Body of pancreas (tissue), 4 donors: Measurements from ENCODE around the gene UBE2E3. TPM values are rescaled to one million over a fixed set of nuclear protein-coding genes. Genes with fewer than 3 reads are reported as not detected.

Experiments
- ATAC-seq: fragments of 150-250 bp; one replicate; pipeline ENCODE4 v1.9.1; 2016
- DNase-seq, 4 donors: peaks; one replicate each; pipeline ENCODE4 v3.0.0-alpha.2; 2019
- H3K27ac ChIP-seq, 4 donors: fragments of 200-600 bp; sonication (generic); 1 replicate in 3 of 4; 2 replicates in 1 of 4; pipeline versions ENCODE4 v1.5.1 to v1.6.1; 2016 to 2019; ENCODE audit warnings: mild to moderate bottlenecking in 1 of 4, mixed read lengths in 1 of 4, moderate library complexity in 1 of 4
- H3K27me3 ChIP-seq, 2 donors: fragments of 200-600 bp; sonication (generic); one replicate each; pipeline ENCODE4 v1.6.0; 2016; ENCODE audit warnings: mild to moderate bottlenecking in 1 of 2
- H3K36me3 ChIP-seq, 2 donors: fragments of 200-600 bp; sonication (generic); replicated peaks in 1 of 2; 2 replicates each; pipeline ENCODE4 v1.5.1; 2016; ENCODE audit warnings: low read depth in 2 of 2; ENCODE audit not compliant: insufficient read depth in 1 of 2
- H3K4me1 ChIP-seq: fragments of 200-600 bp; sonication (generic); one replicate; pipeline ENCODE4 v1.6.0; 2016
- H3K4me3 ChIP-seq, 2 donors: fragments of 200-600 bp; sonication (generic); 1 replicate in 1 of 2; 2 replicates in 1 of 2; pipeline ENCODE4 v1.5.1; 2016 to 2019
- H3K9me3 ChIP-seq, 3 donors: fragments of 200-600 bp; sonication (generic); 1 replicate in 2 of 3; 2 replicates in 1 of 3; pipeline ENCODE4 v1.5.1; 2016
- POLR2A ChIP-seq, 3 donors: fragments of 450-650 bp; IDR thresholded peaks; one replicate each; pipeline ENCODE4 v1.6.1; 2016; ENCODE audit warnings: antibody characterized with exemption in 3 of 3, mild to moderate bottlenecking in 2 of 3
- WGBS, 2 donors: methylation state at CpG; one replicate each; pipeline ENCODE4 v1.1.5; 2017; 5-methylcytosine and 5-hydroxymethylcytosine counted together
- intact Hi-C: fragments of 100-400 bp; cut with DNase I; formaldehyde crosslinking; loops from one replicate; pipeline ENCODE4 v1.15.1; 2023
- total RNA-seq, 2 donors: library from RNA; depleted of rRNA; stranded (reverse); fragments of >200 nt; gene quantifications; one replicate each; pipeline ENCODE4 v1.1.0, GENCODE V29; 2016
- TF ChIP-seq, protein P1 (sequence below), 7 experiments: fragments of 450-650 bp in 4 of 7; fragments of 200-600 bp in 3 of 7; sonication (generic) in 3 of 7; IDR thresholded peaks; one replicate each; pipeline ENCODE4 v1.5.1; 2016 to 2019; ENCODE audit warnings: antibody characterized with exemption in 7 of 7

The UBE2E3 gene
- total RNA-seq, 2 donors from 2014 or later: 30.3 to 38.7 TPM

- no peak overlapping the region for H3K27ac ChIP-seq
- WGBS, 2 donors: 96 to 97% methylated on average over 1 of the region's 1 CpG
- intact Hi-C loops: no loop called here
- peaks cover 4% of the 10 kb centered on the region for H3K4me1 ChIP-seq
- ATAC-seq (no peak), DNase-seq (no peak)
- H3K9me3 ChIP-seq: no peaks in the 10 kb centered on the region
- H3K36me3 ChIP-seq: no peaks in the 10 kb centered on the region
- TF ChIP-seq, protein P1, sequence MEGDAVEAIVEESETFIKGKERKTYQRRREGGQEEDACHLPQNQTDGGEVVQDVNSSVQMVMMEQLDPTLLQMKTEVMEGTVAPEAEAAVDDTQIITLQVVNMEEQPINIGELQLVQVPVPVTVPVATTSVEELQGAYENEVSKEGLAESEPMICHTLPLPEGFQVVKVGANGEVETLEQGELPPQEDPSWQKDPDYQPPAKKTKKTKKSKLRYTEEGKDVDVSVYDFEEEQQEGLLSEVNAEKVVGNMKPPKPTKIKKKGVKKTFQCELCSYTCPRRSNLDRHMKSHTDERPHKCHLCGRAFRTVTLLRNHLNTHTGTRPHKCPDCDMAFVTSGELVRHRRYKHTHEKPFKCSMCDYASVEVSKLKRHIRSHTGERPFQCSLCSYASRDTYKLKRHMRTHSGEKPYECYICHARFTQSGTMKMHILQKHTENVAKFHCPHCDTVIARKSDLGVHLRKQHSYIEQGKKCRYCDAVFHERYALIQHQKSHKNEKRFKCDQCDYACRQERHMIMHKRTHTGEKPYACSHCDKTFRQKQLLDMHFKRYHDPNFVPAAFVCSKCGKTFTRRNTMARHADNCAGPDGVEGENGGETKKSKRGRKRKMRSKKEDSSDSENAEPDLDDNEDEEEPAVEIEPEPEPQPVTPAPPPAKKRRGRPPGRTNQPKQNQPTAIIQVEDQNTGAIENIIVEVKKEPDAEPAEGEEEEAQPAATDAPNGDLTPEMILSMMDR (IDR thresholded peaks at IDR 0.05): no peak
- no peak for TF ChIP-seq POLR2A (IDR thresholded peaks at IDR 0.05)
- no peaks in the 10 kb centered on the region for H3K27me3 ChIP-seq
- H3K4me3 ChIP-seq: no peak overlapping the region
Measured at GRCh38 chr2:180990794-180991193, 10.4 kb downstream of the UBE2E3 start.

- 89 to 95% methylated on average over 3 of the region's 3 CpGs for WGBS, 2 donors
- Histone ChIP-seq H3K36me3 (no peaks in the 10 kb centered on the region), H3K4me1 (no peaks in the 10 kb centered on the region), H3K27ac (no peak overlapping the region), H3K27me3 (no peaks in the 10 kb centered on the region), H3K4me3 (no peak overlapping the region), H3K9me3 (no peaks in the 10 kb centered on the region)
- ATAC-seq: no peak
- intact Hi-C loops: no loop called here
- TF ChIP-seq POLR2A (IDR thresholded peaks at IDR 0.05): no peak
- TF ChIP-seq, protein P1 (IDR thresholded peaks at IDR 0.05): no peak
- DNase-seq: no peak
Measured at GRCh38 chr2:180991361-180991760, 11.0 kb downstream of the UBE2E3 start.

- Histone ChIP-seq H3K9me3 (no peaks in the 10 kb centered on the region), H3K27me3 (no peaks in the 10 kb centered on the region), H3K27ac (no peak overlapping the region), H3K36me3 (no peaks in the 10 kb centered on the region), H3K4me1 (no peaks in the 10 kb centered on the region), H3K4me3 (no peak overlapping the region)
- no peak for TF ChIP-seq POLR2A (IDR thresholded peaks at IDR 0.05)
- TF ChIP-seq, protein P1 (IDR thresholded peaks at IDR 0.05): no peak
- no peak for ATAC-seq
- WGBS, 2 donors: 72 to 75% methylated on average over 4 of the region's 4 CpGs
- intact Hi-C loops: no loop called here
- no peak for DNase-seq
Measured at GRCh38 chr2:180991820-180992219, 11.4 kb downstream of the UBE2E3 start.

- H3K4me1 ChIP-seq: no peaks in the 10 kb centered on the region
Measured at GRCh38 chr2:180992994-180993393, 12.6 kb downstream of the UBE2E3 start.

More at GRCh38 chr2:180992994-180993393, 12.6 kb downstream of the UBE2E3 start:
- no peak overlapping the region for H3K27ac ChIP-seq
- no peaks in the 10 kb centered on the region for H3K27me3 ChIP-seq
- no peak overlapping the region for H3K4me3 ChIP-seq
- no peak for ATAC-seq
- DNase-seq: no peak
- H3K9me3 ChIP-seq: no peaks in the 10 kb centered on the region
- intact Hi-C loops: no loop called here
- no peaks in the 10 kb centered on the region for H3K36me3 ChIP-seq
- 7 to 12% methylated on average over 2 of the region's 2 CpGs for WGBS, 2 donors
- no peak for TF ChIP-seq POLR2A (IDR thresholded peaks at IDR 0.05)
- TF ChIP-seq, protein P1 (IDR thresholded peaks at IDR 0.05): peak in 1 of 7 experiments; percentile 8
